Prostate gland (tissue), 2 donors: ENCODE measurements around the gene CYB5B. TPM values are rescaled to one million over a fixed set of nuclear protein-coding genes. Genes with fewer than 3 reads are reported as not detected.

ENCODE experiments used
- DNase-seq: peaks from one replicate; pipeline ENCODE4 v3.0.0-alpha.2; 2019; ENCODE audit warnings: low spot score
- H3K27ac ChIP-seq, 2 donors: fragments of 200-600 bp; sonication (generic); 2 replicates each; pipeline ENCODE4 v1.5.1; 2017 to 2019
- H3K27me3 ChIP-seq: fragments of 200-600 bp; sonication (generic); replicated peaks from 2 replicates; pipeline ENCODE4 v1.5.1; 2019; ENCODE audit not compliant: insufficient read depth
- H3K36me3 ChIP-seq, 2 donors: fragments of 200-600 bp; sonication (generic); 1 replicate in 1 of 2; 2 replicates in 1 of 2; pipeline versions ENCODE4 v1.5.1 to v1.8.1; 2017 to 2019
- H3K4me1 ChIP-seq: fragments of 200-600 bp; sonication (generic); replicated peaks from 2 replicates; pipeline ENCODE4 v1.5.1; 2019
- H3K4me3 ChIP-seq, 2 donors: fragments of 200-600 bp; sonication (generic); 2 replicates each; pipeline ENCODE4 v1.5.1; 2017 to 2019
- H3K9me3 ChIP-seq: fragments of 200-600 bp; sonication (generic); 2 replicates; pipeline ENCODE4 v1.5.1; 2017
- POLR2A ChIP-seq: fragments of 450-650 bp; IDR thresholded peaks from one replicate; pipeline ENCODE4 v1.6.1; 2016; ENCODE audit warnings: antibody characterized with exemption, mild to moderate bottlenecking
- POLR2AphosphoS5 ChIP-seq: sonication (generic); formaldehyde crosslinking; IDR thresholded peaks from one replicate; pipeline ENCODE4 v1.6.1; 2017; ENCODE audit warnings: antibody characterized with exemption
- WGBS: methylation state at CpG from one replicate; pipeline ENCODE4 v1.1.5; 2018; 5-methylcytosine and 5-hydroxymethylcytosine counted together
- intact Hi-C: fragments of 100-400 bp; cut with DNase I; formaldehyde crosslinking; loops from one replicate; pipeline ENCODE4 v1.14.2; 2022
- total RNA-seq, 2 donors: library from RNA; depleted of rRNA; stranded (reverse); fragments of >200 nt; gene quantifications; one replicate each; pipeline ENCODE4 v1.1.0, GENCODE V29; 2016
- TF ChIP-seq, protein P1 (sequence below), 4 experiments: fragments of 200-600 bp in 2 of 4; fragments of 450-650 bp in 2 of 4; sonication (generic) in 2 of 4; IDR thresholded peaks; 1 replicate in 3 of 4; 2 replicates in 1 of 4; pipeline ENCODE4 v1.5.1; 2016 to 2019; ENCODE audit warnings: antibody characterized with exemption in 4 of 4, mild to moderate bottlenecking in 2 of 4, moderate library complexity in 2 of 4

Gene CYB5B
- total RNA-seq, 2 donors from 2014 or later, result 48.8 to 71.3 TPM

DNA sequence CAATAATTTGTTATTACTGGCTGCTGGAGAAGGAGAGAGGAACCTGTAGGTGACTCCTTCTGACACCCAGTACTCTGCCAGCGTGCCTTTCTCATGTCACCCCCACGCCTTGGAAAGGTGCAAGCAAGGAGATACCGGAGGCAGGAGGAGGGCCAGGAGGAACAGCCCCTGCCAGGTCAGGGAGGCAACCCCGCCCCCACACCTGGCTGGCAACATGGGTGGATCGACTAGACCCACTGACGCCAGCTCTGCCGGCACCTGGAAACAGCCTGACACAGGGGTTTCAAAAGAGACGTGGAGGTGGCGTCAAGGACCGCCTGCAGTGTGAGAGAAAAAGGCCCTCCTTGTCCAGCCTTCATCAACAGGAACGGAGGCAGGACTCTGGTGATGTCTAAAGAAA is 62.3 kb downstream of the CYB5B start:
- WGBS, result 49% methylated on average over 11 of the region's 11 CpGs
- intact Hi-C loops, result loop anchor here (10.0 kb wide), 1 partner anchor 78 kb away; the partner anchor contains the start of gene NFAT5
- no peak for TF ChIP-seq POLR2AphosphoS5
- TF ChIP-seq, protein P1, sequence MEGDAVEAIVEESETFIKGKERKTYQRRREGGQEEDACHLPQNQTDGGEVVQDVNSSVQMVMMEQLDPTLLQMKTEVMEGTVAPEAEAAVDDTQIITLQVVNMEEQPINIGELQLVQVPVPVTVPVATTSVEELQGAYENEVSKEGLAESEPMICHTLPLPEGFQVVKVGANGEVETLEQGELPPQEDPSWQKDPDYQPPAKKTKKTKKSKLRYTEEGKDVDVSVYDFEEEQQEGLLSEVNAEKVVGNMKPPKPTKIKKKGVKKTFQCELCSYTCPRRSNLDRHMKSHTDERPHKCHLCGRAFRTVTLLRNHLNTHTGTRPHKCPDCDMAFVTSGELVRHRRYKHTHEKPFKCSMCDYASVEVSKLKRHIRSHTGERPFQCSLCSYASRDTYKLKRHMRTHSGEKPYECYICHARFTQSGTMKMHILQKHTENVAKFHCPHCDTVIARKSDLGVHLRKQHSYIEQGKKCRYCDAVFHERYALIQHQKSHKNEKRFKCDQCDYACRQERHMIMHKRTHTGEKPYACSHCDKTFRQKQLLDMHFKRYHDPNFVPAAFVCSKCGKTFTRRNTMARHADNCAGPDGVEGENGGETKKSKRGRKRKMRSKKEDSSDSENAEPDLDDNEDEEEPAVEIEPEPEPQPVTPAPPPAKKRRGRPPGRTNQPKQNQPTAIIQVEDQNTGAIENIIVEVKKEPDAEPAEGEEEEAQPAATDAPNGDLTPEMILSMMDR (IDR thresholded peaks at IDR 0.05), result no peak
- no peak for TF ChIP-seq POLR2A

DNA sequence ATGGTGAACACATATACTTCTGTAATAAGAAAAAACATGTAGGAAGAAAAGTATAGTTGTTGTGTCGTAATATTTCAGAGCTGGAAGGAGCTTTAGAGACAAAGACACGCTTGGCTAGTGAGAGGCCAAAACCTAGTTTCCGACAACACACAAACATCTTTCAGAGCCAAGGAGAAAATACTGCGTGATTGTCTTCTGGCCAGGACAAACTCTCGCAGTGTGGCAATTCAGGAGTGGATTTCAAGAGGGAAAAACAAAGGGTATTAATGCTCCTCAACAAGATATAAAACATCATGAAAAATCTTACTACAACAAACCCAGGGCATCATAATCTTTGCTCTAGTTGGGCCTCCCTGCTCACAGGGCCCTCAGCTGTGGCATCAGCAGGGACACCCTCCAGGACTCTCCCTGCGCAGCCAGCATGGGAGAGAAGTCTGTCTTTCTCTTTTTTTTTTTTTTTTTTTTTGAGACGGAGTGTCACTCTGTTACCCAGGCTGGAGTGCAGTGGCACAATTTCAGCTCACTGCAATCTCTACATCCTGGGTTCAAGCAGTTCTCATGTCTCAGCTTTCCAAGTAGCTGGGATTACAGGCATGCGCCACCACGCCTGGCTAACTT is 66.4 kb downstream of the CYB5B start:
- TF ChIP-seq POLR2AphosphoS5 (no peak), POLR2A (no peak)
- TF ChIP-seq, protein P1 (IDR thresholded peaks at IDR 0.05), result no peak
- DNase-seq, result no peak
- Histone ChIP-seq H3K36me3 (no peaks in the 10 kb centered on the region), H3K4me3 (no peak overlapping the region), H3K4me1 (no peaks in the 10 kb centered on the region), H3K27ac (no peak overlapping the region), H3K27me3 (no peaks in the 10 kb centered on the region), H3K9me3 (no peaks in the 10 kb centered on the region)
- intact Hi-C loops, result no loop called here
- WGBS, result 89% methylated on average over 9 of the region's 9 CpGs

More for the DNA sequence above, 62.3 kb downstream of the CYB5B start:
- Histone ChIP-seq H3K4me1 (peaks cover 8% of the 10 kb centered on the region), H3K27me3 (no peaks in the 10 kb centered on the region), H3K27ac (no peak overlapping the region), H3K9me3 (no peaks in the 10 kb centered on the region), H3K4me3 (no peak overlapping the region), H3K36me3 (no peaks in the 10 kb centered on the region)
- no peak for DNase-seq

DNA sequence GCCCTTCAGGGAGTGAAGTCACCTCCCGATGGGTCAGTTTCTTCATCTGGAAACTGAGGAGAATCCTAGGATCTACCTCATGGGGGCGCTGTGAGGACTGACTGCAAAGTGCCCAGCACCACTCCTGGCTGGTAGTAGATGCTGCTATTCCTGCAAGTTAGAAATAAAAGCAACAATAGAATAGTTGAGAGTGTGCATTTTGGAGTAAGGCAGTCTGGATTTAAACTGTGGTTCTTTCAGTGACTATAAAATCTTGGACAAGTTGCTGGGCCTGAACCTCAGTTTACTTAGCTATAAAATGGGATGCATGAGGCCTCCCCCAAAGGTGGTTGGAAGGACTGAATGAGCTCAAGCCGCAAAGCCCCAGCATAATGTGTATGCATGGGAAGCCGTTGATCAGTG is 70.6 kb downstream of the CYB5B start:
- Histone ChIP-seq H3K4me1 (no peaks in the 10 kb centered on the region), H3K4me3 (no peak overlapping the region), H3K36me3 (no peaks in the 10 kb centered on the region), H3K9me3 (no peaks in the 10 kb centered on the region), H3K27ac (no peak overlapping the region), H3K27me3 (no peaks in the 10 kb centered on the region)
- WGBS, result 79% methylated on average over 4 of the region's 4 CpGs
- intact Hi-C loops, result no loop called here
- no peak for DNase-seq
- TF ChIP-seq POLR2AphosphoS5, result no peak
- no peak for TF ChIP-seq POLR2A
- TF ChIP-seq, protein P1 (IDR thresholded peaks at IDR 0.05), result no peak

DNA sequence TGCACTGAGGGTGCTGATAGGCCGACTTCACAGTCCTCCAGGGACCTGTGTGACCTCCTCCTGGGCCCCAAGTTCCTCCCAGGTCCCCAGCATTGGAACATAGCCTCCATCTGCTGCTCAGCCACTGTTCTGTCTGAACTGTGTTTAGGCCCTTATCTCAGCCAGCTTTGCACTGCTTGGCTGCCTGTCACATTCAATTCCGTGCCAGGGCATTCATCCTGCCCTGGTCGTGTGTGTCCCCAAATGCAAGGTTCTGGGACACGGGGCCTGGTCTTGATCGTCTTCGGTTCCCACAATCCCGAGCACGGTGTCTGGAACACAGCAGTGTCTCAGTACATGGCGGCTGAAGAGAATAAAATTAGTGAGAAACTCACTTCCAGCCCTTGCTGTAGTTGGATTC is 71.4 kb downstream of the CYB5B start:
- H3K9me3 ChIP-seq, result no peaks in the 10 kb centered on the region
- no peaks in the 10 kb centered on the region for H3K4me1 ChIP-seq
- no peaks in the 10 kb centered on the region for H3K36me3 ChIP-seq
- WGBS, result 85% methylated on average over 9 of the region's 9 CpGs
- TF ChIP-seq POLR2A (no peak), POLR2AphosphoS5 (no peak)
- TF ChIP-seq, protein P1 (IDR thresholded peaks at IDR 0.05), result no peak
- no peak overlapping the region for H3K4me3 ChIP-seq
- DNase-seq, result no peak
- H3K27ac ChIP-seq, result no peak overlapping the region
- intact Hi-C loops, result no loop called here
- H3K27me3 ChIP-seq, result no peaks in the 10 kb centered on the region

DNA sequence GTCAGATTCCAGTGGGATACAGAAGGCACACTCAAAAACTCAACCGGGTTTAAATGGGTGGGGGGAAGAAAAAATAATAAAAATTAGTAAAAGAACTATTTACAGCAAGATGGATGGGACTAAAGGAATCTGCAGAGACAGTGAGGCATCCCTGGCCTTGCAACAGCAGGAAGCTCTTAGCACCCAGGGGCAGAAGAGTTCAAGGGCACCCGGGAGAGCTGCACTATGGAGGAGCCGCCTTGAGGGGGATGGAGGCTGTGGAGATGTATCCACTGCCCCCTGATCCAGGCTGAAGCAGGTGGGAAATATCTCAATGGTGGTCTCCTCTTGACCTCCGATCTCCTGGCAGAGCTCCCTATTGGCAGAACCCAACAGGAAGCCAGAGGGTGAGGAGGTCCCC is 72.0 kb downstream of the CYB5B start:
- intact Hi-C loops, result no loop called here
- no peak overlapping the region for H3K27ac ChIP-seq
- no peaks in the 10 kb centered on the region for H3K36me3 ChIP-seq
- TF ChIP-seq POLR2AphosphoS5 (no peak), POLR2A (no peak)
- TF ChIP-seq, protein P1 (IDR thresholded peaks at IDR 0.05), result no peak
- 89% methylated on average over 4 of the region's 4 CpGs for WGBS
- no peaks in the 10 kb centered on the region for H3K9me3 ChIP-seq
- H3K4me1 ChIP-seq, result no peaks in the 10 kb centered on the region
- DNase-seq, result no peak
- H3K27me3 ChIP-seq, result no peaks in the 10 kb centered on the region
- no peak overlapping the region for H3K4me3 ChIP-seq
